ENCODE results near the gene CDC27. TPM values are rescaled to one million over a fixed set of nuclear protein-coding genes. Genes with fewer than 3 reads are reported as not detected.
"Not testable (repeated sequence)": the region's sequence is repeated elsewhere in the genome, so short reads cannot be mapped to it uniquely, and the experiment has no call there.

Gene CDC27
- total and polyA plus RNA-seq, 9 donors: 31.3 to 61.9 (median 48.6) TPM

DNA sequence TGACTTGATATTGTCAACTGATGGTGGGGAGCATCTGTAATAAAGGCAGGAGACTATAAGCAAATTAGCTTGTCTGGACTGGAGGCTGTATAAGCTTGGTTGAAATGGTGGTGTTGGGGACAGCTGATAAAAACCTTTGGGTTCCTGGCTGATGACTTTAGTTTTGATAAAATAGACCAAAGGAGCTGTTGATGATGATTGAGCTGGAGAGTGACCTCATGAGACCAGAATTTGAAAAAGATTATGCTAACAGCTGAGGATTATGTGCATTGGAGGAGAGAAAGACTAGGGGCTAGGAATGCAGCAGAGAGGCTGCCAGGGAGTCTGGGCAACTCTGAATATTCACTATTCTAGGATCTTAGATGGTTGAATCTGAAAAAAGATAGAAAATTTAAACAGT lies 8.7 kb upstream of the CDC27 start:
- peaks cover 3% of the 10 kb centered on the region for H3K4me1 ChIP-seq (ENCODE audit: control insufficient read depth, insufficient read depth, low read length)
- H3K27ac ChIP-seq (ENCODE audit: low read length): peak overlapping the region; percentile 40
- no peak overlapping the region for H3K4me3 ChIP-seq (ENCODE audit: low read length)
- no peaks in the 10 kb centered on the region for H3K9me3 ChIP-seq (replicated peaks; ENCODE audit: control insufficient read depth, low read depth, low read length)
- DNase-seq: peak; percentile 72
- H3K36me3 ChIP-seq (ENCODE audit: control insufficient read depth, insufficient read depth, low read length): no peaks in the 10 kb centered on the region
- no peaks in the 10 kb centered on the region for H3K27me3 ChIP-seq (ENCODE audit: control insufficient read depth, insufficient read depth, low read length)

DNA sequence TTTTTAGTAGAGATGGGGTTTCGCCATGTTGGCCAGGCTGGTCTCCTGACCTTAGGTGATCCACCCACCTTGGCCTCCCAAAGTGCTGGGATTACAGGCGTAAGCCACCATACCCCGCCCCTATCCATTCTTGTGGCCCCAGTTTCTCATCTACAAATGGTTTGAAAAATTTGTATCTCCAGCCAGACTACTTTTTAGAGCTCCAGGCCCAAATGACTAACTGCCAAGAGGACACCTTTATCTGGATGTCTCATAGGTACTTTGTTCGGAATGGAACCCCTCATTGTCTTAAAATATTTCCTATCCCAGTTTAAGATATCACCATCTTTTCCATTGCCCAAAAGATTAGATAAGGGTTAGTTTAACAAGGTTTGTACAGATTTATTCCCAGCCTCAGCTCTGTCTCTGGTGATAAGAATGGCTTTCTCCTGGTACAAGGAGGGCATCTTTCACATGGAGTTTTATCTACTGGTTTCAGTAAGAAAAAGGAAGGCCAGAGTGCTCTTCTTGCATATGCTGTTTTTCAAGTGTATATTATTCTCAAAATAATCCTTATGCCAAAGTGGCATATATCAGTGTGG lies 4.9 kb upstream of the CDC27 start:
- DNase-seq: no peak
- 95% methylated on average over 2 of the region's 4 CpGs for WGBS (ENCODE audit: insufficient coverage)
- no peaks in the 10 kb centered on the region for H3K27me3 ChIP-seq (ENCODE audit: control insufficient read depth, insufficient read depth, low read length)
- no peak overlapping the region for H3K4me3 ChIP-seq (ENCODE audit: low read length)
- H3K27ac ChIP-seq (ENCODE audit: low read length): no peak overlapping the region
- no peaks in the 10 kb centered on the region for H3K36me3 ChIP-seq (ENCODE audit: control insufficient read depth, insufficient read depth, low read length)
- no peaks in the 10 kb centered on the region for H3K9me3 ChIP-seq (replicated peaks; ENCODE audit: control insufficient read depth, low read depth, low read length)
- peaks cover 10% of the 10 kb centered on the region for H3K4me1 ChIP-seq (ENCODE audit: control insufficient read depth, insufficient read depth, low read length)

DNA sequence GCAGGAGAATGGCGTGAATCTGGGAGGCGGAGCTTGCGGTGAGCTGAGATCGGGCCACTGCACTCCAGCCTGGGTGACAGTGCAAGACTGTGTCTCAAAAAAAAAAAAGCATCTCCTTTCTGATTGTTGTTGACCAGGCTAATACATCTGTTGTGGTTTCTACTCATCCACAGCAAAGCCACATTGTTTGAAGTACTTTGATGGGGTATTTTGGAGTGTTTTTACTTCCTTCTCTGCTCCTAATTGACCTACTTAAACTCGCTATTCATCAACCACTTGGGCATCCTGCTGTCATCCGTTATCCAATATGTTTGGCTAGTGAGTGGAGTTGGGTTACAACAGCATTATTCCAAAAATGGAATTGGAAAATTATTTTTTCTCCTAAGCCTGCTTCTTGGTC lies 3.5 kb upstream of the CDC27 start:
- no peak for DNase-seq
- Histone ChIP-seq H3K27ac (ENCODE audit: low read length) (no peak overlapping the region), H3K9me3 (replicated peaks; ENCODE audit: control insufficient read depth, low read depth, low read length) (no peaks in the 10 kb centered on the region), H3K4me3 (ENCODE audit: low read length) (no peak overlapping the region), H3K27me3 (ENCODE audit: control insufficient read depth, insufficient read depth, low read length) (no peaks in the 10 kb centered on the region), H3K4me1 (ENCODE audit: control insufficient read depth, insufficient read depth, low read length) (peaks cover 13% of the 10 kb centered on the region), H3K36me3 (ENCODE audit: control insufficient read depth, insufficient read depth, low read length) (no peaks in the 10 kb centered on the region)
- 86% methylated on average over 4 of the region's 6 CpGs for WGBS (ENCODE audit: insufficient coverage)

DNA sequence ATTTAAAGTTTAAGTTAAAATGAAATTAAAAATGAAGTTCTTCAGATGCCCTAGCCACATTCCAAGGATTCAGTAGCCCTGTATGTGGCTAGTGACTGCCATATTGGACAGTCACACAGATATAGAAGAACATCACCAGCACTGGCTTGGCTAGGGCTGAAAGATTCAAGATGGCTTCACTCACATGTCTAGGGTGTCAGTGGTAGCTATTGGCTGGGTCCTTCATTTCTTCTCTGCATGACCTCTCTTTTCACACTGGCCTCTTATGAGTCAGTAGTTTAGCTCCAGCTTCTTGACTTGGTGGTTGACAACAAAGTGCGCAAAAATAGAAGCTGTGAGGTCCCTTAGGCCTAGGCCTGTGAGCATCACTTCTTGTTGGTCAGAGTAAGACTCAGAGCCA lies 1.7 kb upstream of the CDC27 start:
- Histone ChIP-seq H3K9me3 (replicated peaks; ENCODE audit: control insufficient read depth, low read depth, low read length) (no peaks in the 10 kb centered on the region), H3K4me1 (ENCODE audit: control insufficient read depth, insufficient read depth, low read length) (peaks cover 11% of the 10 kb centered on the region), H3K27me3 (ENCODE audit: control insufficient read depth, insufficient read depth, low read length) (no peaks in the 10 kb centered on the region), H3K36me3 (ENCODE audit: control insufficient read depth, insufficient read depth, low read length) (no peaks in the 10 kb centered on the region), H3K27ac (ENCODE audit: low read length) (peak overlapping the region; percentile 38), H3K4me3 (ENCODE audit: low read length) (no peak overlapping the region)
- 100% methylated on average over 1 of the region's 1 CpG for WGBS (ENCODE audit: insufficient coverage)
- no peak for DNase-seq

DNA sequence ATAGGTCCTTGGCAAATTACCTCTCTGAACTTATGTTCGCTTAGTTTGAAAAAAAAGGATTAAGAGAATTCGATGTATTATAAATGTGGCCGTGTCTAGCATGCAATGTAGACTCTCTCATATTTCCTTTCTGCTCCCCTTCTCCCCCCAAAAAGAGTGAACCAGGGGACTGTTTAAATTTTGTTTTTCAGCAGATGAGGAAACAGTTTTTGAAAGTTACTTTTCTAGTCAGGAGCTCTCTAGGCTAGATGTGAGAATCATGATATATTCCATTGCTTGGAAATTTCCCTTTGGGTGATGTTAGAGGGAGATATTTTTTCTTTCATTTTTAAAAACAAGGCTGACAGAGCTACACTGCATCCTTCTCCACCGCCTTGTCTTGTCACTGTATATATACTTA lies 1.1 kb upstream of the CDC27 start:
- no peak overlapping the region for H3K27ac ChIP-seq (ENCODE audit: low read length)
- no peak for DNase-seq
- H3K27me3 ChIP-seq (ENCODE audit: control insufficient read depth, insufficient read depth, low read length): no peaks in the 10 kb centered on the region
- H3K36me3 ChIP-seq (ENCODE audit: control insufficient read depth, insufficient read depth, low read length): no peaks in the 10 kb centered on the region
- no CpG with 5 or more reads among the region's 4 CpGs for WGBS (ENCODE audit: insufficient coverage)
- H3K4me1 ChIP-seq (ENCODE audit: control insufficient read depth, insufficient read depth, low read length): peaks cover 11% of the 10 kb centered on the region
- H3K4me3 ChIP-seq (ENCODE audit: low read length): no peak overlapping the region
- H3K9me3 ChIP-seq (replicated peaks; ENCODE audit: control insufficient read depth, low read depth, low read length): no peaks in the 10 kb centered on the region

DNA sequence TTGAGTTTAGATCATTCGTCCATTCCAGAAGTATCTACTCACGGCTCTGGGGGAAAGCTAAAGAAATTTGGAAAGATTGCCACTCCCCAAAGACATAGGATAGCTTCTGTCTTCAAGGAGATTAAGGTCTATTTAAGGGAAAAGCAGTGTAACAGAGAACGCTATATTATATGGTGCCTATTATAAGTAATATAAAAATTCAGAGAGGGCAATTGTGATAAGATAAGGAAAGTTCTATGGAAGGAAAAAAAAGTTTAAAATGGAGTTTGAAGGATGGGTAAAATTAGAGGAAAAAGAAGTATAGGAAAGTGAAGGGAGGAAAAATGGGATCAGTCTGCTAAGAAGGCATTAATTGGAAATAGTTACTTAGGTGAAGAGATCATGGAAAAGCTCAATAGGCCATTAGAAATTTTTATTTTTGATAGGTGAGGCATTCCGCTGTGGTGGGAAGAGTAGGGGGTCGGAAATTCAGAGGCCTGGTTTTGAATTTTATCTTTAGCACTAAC lies 690 bp upstream of the CDC27 start:
- H3K4me1 ChIP-seq (ENCODE audit: control insufficient read depth, insufficient read depth, low read length): peaks cover 11% of the 10 kb centered on the region
- no peak for DNase-seq
- H3K27me3 ChIP-seq (ENCODE audit: control insufficient read depth, insufficient read depth, low read length): no peaks in the 10 kb centered on the region
- H3K27ac ChIP-seq (ENCODE audit: low read length): peak overlapping the region; percentile 87
- peak overlapping the region; percentile 44 for H3K4me3 ChIP-seq (ENCODE audit: low read length)
- no CpG with 5 or more reads among the region's 5 CpGs for WGBS (ENCODE audit: insufficient coverage)
- no peaks in the 10 kb centered on the region for H3K9me3 ChIP-seq (replicated peaks; ENCODE audit: control insufficient read depth, low read depth, low read length)
- H3K36me3 ChIP-seq (ENCODE audit: control insufficient read depth, insufficient read depth, low read length): no peaks in the 10 kb centered on the region

DNA sequence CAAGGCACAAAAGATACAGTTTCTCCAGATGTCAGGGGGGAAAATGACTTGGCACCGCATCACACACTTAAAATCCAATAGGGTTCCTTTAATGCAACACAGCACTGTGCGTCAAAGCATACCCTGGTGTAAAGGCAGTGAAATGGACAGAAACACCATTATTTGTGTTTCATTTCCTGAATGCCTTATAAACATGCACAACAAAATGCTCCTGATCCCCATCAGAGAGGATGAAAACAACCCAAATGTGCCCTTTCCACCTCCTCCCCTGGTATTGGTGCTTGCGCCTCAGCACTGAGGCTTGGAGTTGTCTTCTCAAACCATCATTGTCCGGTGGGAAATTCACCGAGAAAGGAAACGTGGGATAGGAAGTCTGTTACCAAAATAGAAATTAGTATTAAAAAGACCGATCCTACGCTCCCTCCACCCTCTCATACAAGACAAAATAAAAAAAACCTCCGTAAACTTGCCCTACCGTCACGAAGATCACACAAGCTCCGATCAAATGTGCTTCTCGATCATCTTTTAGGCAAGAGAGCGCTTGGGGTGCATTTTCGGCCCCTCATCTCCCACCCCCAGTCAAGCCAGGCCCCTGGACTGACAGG lies 722 bp downstream of the CDC27 start:
- H3K27ac ChIP-seq (ENCODE audit: low read length): peak overlapping the region; percentile 100
- H3K4me3 ChIP-seq (ENCODE audit: low read length): peak overlapping the region; percentile 97
- no peaks in the 10 kb centered on the region for H3K36me3 ChIP-seq (ENCODE audit: control insufficient read depth, insufficient read depth, low read length)
- 0% methylated on average over 3 of the region's 15 CpGs for WGBS (ENCODE audit: insufficient coverage)
- peaks cover 11% of the 10 kb centered on the region for H3K4me1 ChIP-seq (ENCODE audit: control insufficient read depth, insufficient read depth, low read length)
- peak; percentile 63 for DNase-seq
- H3K27me3 ChIP-seq (ENCODE audit: control insufficient read depth, insufficient read depth, low read length): no peaks in the 10 kb centered on the region
- H3K9me3 ChIP-seq (replicated peaks; ENCODE audit: control insufficient read depth, low read depth, low read length): no peaks in the 10 kb centered on the region

DNA sequence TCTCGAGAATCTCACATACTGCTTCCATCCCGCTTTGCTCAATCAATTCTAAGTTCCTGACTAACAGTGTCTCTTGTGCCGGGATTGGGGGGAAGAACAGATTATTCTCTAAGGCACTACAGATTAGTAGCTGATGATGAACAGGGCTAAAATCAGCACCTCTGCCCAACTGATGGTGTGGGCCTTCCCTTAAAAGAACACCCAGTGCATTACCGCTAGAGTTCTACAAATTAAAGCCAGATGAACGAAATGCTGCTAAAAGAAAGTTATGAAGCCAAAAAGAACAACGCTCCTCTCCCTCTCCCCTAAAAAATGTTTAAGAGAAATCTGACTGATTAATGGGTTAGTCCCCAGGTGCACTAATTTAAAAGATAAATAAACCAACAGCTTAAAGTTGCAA lies 4.4 kb downstream of the CDC27 start:
- DNase-seq: peak; percentile 58
- H3K4me1 ChIP-seq (ENCODE audit: control insufficient read depth, insufficient read depth, low read length): peaks cover 4% of the 10 kb centered on the region
- WGBS (ENCODE audit: insufficient coverage): no CpG with 5 or more reads among the region's 6 CpGs
- H3K27me3 ChIP-seq (ENCODE audit: control insufficient read depth, insufficient read depth, low read length): no peaks in the 10 kb centered on the region
- no peaks in the 10 kb centered on the region for H3K9me3 ChIP-seq (replicated peaks; ENCODE audit: control insufficient read depth, low read depth, low read length)
- H3K36me3 ChIP-seq (ENCODE audit: control insufficient read depth, insufficient read depth, low read length): peaks cover 2% of the 10 kb centered on the region
- H3K27ac ChIP-seq (ENCODE audit: low read length): no peak overlapping the region
- no peak overlapping the region for H3K4me3 ChIP-seq (ENCODE audit: low read length)

DNA sequence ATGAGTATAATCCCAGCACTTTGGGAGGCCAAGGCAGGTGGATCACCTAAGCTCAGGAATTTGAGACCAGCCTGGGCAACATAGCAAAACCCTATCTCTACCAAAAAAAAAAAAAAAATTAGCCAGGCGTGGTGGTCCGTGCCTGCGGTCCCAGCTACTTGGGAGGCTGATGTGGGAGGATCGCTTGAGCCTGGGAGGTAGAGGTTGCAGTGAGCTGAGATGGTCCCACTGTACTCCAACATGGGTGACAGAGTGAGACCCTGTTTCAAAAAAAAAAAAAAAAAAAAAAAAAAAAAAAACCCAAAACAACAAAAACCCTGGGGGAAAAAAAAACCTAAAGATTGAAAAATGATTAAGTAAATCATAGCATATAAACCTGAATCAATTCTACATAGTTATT lies 8.1 kb downstream of the CDC27 start:
- no CpG with 5 or more reads among the region's 4 CpGs for whole genome bisulfite sequencing (ENCODE audit: insufficient coverage)
- not testable (repeated sequence) for H3K4me1 ChIP-seq (ENCODE audit: control insufficient read depth, insufficient read depth, low read length); H3K9me3 ChIP-seq (replicated peaks; ENCODE audit: control insufficient read depth, low read depth, low read length); H3K27me3 ChIP-seq (ENCODE audit: control insufficient read depth, insufficient read depth, low read length); H3K4me3 ChIP-seq (ENCODE audit: low read length); H3K27ac ChIP-seq (ENCODE audit: low read length); DNase-seq
- peaks cover 18% of the 10 kb centered on the region for H3K36me3 ChIP-seq (ENCODE audit: control insufficient read depth, insufficient read depth, low read length)

DNA sequence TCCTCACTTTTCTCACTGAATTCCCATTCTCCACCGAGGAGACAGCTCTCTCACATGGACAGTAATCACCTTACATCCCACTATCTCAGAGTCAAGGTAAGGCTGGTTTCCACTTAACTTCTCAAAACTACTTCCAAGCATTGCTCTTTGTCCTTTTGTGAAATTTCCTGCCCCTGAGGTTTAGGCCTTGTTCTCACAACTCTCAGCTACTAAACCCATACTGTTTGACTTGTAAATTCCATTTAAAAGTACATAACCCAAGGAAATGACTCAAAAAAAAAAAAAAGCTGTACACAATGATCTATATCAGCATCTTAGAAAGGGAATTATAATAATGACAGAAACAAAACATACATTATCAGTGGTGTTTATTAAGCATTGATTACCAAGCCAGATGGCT lies 8.8 kb downstream of the CDC27 start:
- H3K4me1 ChIP-seq (ENCODE audit: control insufficient read depth, insufficient read depth, low read length): no peaks in the 10 kb centered on the region
- no peaks in the 10 kb centered on the region for H3K9me3 ChIP-seq (replicated peaks; ENCODE audit: control insufficient read depth, low read depth, low read length)
- DNase-seq: no peak
- H3K4me3 ChIP-seq (ENCODE audit: low read length): no peak overlapping the region
- H3K27me3 ChIP-seq (ENCODE audit: control insufficient read depth, insufficient read depth, low read length): no peaks in the 10 kb centered on the region
- peaks cover 18% of the 10 kb centered on the region for H3K36me3 ChIP-seq (ENCODE audit: control insufficient read depth, insufficient read depth, low read length)
- 73% methylated on average over 1 of the region's 1 CpG for WGBS (ENCODE audit: insufficient coverage)
- H3K27ac ChIP-seq (ENCODE audit: low read length): no peak overlapping the region

DNA sequence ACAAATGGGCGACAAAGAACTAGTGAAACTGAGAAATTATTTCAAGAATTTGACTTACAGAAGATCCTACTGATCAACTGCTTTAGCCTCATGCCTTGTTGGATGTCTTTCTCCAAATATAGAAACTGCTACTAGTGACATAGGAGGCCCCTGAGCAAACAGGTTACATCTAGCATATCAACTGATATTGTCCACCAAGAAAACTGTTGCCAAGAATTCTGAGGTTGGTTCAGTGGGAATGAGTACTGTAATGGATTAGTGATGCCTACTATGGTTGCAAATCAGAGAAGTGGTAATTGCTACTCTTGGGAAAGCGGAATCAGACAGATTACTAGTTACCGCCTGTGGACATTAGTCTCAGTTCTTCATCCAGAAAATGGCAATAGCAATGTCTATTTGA lies 10.0 kb downstream of the CDC27 start:
- Histone ChIP-seq H3K4me3 (ENCODE audit: low read length) (no peak overlapping the region), H3K4me1 (ENCODE audit: control insufficient read depth, insufficient read depth, low read length) (no peaks in the 10 kb centered on the region), H3K36me3 (ENCODE audit: control insufficient read depth, insufficient read depth, low read length) (peaks cover 19% of the 10 kb centered on the region), H3K9me3 (replicated peaks; ENCODE audit: control insufficient read depth, low read depth, low read length) (no peaks in the 10 kb centered on the region), H3K27me3 (ENCODE audit: control insufficient read depth, insufficient read depth, low read length) (no peaks in the 10 kb centered on the region), H3K27ac (ENCODE audit: low read length) (no peak overlapping the region)
- DNase-seq: no peak
- WGBS (ENCODE audit: insufficient coverage): 100% methylated on average over 1 of the region's 3 CpGs

All from muscle of leg (tissue), 11 donors.